NCI-H2196 treated with DMSO at 0.1 percent for 48 hours (cell line): Measurements from ENCODE around the gene HSBP1.

Experiments used
- DNase-seq: peaks from one replicate; lab custom pipeline; 2025; ENCODE audit not compliant: unreplicated experiment; lab: John Stamatoyannopoulos, UW

The HSBP1 gene

GRCh38 chr16:83835586-83836566 lies 28.1 kb downstream of the HSBP1 start:
- DNase-seq = peak; percentile 27

- no peak for DNase-seq
Observed at GRCh38 chr16:83837566-83837965, 29.8 kb downstream of the HSBP1 start.

- DNase-seq = no peak
Observed at GRCh38 chr16:83838151-83838550, 30.4 kb downstream of the HSBP1 start.

DNA sequence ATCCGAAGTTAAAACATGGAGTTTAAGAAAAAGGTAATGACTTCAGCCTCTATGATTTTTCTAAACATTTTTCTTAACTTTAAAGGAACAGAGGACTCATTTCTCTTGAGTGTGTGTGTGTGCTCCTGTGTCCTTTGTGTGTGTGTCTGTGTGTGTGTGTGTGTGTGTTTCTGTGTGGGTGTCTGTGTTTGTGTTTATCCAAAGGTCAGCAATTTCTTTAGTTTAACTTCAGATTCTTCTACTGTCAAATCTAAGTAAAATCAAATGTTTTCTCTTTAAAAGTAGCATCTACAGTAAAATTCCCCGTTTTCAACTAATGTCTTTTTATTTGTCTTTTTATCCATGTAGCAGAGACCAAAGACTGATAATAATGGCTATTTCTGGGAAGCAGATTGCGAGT lies 31.8 kb downstream of the HSBP1 start:
- DNase-seq = no peak

DNA sequence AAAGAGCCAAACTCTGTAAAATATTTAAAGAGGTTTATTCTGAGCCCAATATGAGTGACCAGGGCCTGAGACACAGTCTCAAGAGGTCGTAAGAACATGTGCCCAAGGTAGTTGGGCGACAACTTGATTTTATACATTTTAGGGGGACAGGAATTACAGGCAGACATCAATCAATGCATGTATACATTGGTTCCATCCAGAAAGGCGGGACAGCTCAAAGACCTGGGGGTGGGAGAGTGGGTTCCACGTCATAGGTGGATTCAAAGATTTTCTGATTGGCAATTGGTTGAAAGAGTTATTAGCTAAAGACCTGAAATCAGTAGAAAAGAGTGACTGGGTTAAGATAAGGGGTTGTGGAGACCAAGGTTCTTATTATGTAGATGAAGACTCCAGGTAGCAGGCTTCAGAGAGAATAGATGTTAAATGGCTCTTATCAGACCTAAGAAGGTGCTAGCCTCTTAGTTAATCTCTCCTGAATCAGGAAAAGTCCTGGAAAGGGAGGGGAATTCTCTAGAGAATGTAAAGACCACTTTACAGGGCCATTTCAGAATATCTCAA lies 32.4 kb downstream of the HSBP1 start:
- DNase-seq = no peak

DNA sequence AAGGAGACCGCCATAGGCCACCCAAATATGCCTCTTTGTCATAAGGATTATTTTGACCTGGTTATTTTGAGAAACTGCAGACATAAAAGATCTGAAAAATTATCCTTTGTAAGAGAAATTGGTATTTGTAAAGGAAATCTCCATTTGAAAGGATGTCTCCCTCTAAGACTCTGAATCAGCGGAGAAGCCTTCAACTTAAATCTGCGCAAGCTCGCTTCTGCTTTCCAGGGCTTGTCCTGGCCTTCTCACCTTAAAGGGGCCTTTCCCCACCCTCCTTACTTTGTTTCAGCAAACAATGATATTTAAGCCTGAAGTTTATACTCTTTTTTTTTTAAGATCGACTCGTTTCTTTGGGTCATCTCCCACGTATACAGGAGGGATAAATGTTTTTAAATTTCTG lies 34.5 kb downstream of the HSBP1 start:
- no peak for DNase-seq

- DNase-seq = no peak
Observed at GRCh38 chr16:83842756-83843507, 35.2 kb downstream of the HSBP1 start.

DNA sequence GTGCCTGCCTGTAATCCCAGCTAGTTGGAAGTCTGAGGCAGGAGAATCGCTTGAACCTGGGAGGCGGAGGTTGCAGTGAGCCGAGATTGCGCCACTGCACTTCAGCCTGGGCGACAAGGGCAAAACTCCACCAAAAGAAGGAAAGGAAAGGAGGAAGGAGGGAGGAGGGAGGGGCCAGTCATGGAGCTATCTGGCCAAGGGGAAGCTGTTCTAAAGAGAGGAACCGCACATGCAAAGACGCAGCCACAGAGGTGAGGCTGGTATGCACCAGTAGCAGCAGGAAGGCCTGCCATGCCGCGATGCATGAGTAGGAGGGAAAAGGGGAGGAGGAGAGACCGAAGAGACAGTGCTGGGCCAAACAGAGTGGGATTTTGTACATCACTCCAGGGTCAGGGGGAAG lies 35.9 kb downstream of the HSBP1 start:
- no peak for DNase-seq

GRCh38 chr16:83845263-83845662 lies 37.5 kb downstream of the HSBP1 start:
- no peak for DNase-seq

- no peak for DNase-seq
Observed at GRCh38 chr16:83847371-83848225, 39.8 kb downstream of the HSBP1 start.

DNA sequence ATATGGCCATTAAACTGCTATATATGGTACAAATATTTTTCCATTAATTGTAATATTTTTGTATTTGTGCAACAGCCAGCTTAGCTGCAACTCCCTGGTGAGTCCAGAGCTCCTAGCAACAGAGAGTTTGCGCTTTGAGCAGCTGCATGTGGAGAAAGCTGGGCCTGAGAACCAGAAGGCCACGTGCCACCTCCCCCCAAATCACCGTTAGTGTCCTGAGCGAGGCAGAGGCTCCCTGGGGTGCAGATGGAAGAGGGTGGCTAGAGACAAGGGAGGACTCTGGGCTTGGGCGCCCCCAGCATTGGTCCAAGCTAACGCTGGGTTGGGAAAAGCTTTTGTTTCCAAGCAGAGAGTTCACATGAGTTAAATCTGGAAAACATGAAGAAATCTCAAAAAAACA lies 41.6 kb downstream of the HSBP1 start:
- DNase-seq = no peak

- DNase-seq = no peak
Observed at GRCh38 chr16:83850947-83851346, 43.2 kb downstream of the HSBP1 start.

GRCh38 chr16:83851473-83851872 lies 43.7 kb downstream of the HSBP1 start:
- no peak for DNase-seq

- DNase-seq = no peak
Observed at GRCh38 chr16:83852774-83853173, 45.0 kb downstream of the HSBP1 start.

GRCh38 chr16:83853834-83854233 lies 46.1 kb downstream of the HSBP1 start:
- no peak for DNase-seq

GRCh38 chr16:83854420-83854819 lies 46.6 kb downstream of the HSBP1 start:
- DNase-seq = no peak

- DNase-seq = no peak
Observed at GRCh38 chr16:83856792-83857191, 49.0 kb downstream of the HSBP1 start.

- no peak for DNase-seq
Observed at GRCh38 chr16:83859265-83859664, 51.5 kb downstream of the HSBP1 start.

- no peak for DNase-seq
Observed at GRCh38 chr16:83862661-83863060, 54.9 kb downstream of the HSBP1 start.

DNA sequence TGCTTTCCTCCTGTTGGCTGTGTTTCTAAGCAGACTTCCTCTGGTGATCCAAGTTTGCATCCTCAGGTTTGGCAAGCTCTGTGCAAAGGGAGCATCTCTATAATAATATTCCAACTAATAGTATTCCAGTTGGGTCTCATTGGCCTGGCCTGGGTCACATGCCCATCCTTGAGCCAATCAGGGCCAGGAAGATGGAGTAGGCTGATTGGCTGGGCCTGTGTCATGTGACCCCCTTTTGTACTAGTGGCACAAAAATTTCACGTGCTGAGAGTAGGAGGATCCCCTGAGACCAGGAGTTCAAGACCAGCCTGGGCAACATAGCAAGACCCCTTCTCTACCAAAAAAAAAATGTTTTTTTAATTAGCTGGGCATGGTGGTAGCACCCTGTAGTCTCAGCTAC lies 55.9 kb downstream of the HSBP1 start:
- DNase-seq = no peak
